IMR-90 (cell line): ENCODE measurements around the gene CTSO. TPM values are rescaled to one million over a fixed set of nuclear protein-coding genes. Genes with fewer than 3 reads are reported as not detected.

ENCODE experiments used
- ATAC-seq: fragments of 200-7000 bp; cut with Tn5 transposase; 2 replicates; pipeline ENCODE4 v1.9.1; 2020; ENCODE audit warnings: low read depth, mild to moderate bottlenecking, moderate library complexity
- BruUV-seq: library from RNA; stranded (reverse); fragments of 400-500 nt; replicated peaks from 2 replicates; lab custom pipeline; 2021; lab: Mats Ljungman, UMichigan
- CTCF ChIA-PET: fragments of 300-600 bp; formaldehyde crosslinking; extraction: SDS; loops from one replicate; lab custom pipeline; 2021; ENCODE audit warnings: antibody characterized with exemption; lab: Yijun Ruan, JAX
- POLR2A ChIA-PET: fragments of 300-600 bp; sonication (Branson Sonifier 250); formaldehyde crosslinking; loops from one replicate; lab custom pipeline; 2022; ENCODE audit warnings: antibody characterized with exemption; ENCODE audit not compliant: unreplicated experiment; lab: Charles Lee
- DNase-seq: peaks from one replicate; pipeline ENCODE4 v3.0.0; 2013
- H2AFZ ChIP-seq: replicated peaks from 2 replicates; pipeline ENCODE3; 2013; ENCODE audit warnings: low read length, mild to moderate bottlenecking; ENCODE audit not compliant: poor library complexity
- H2AK5ac ChIP-seq: 2 replicates; pipeline ENCODE4 v1.6.1; 2013; ENCODE audit warnings: low read depth, low read length, inconsistent platforms
- H2AK9ac ChIP-seq: replicated peaks from 2 replicates; pipeline ENCODE3; 2013; ENCODE audit warnings: mild to moderate bottlenecking, low read depth, low read length, moderate library complexity; ENCODE audit not compliant: poor library complexity
- H2BK120ac ChIP-seq: 2 replicates; pipeline ENCODE4 v1.6.1; 2013; ENCODE audit warnings: low read depth, low read length, inconsistent platforms
- H2BK15ac ChIP-seq: 3 replicates; pipeline ENCODE4 v1.6.1; 2013; ENCODE audit warnings: low read depth, low read length, inconsistent platforms
- H2BK20ac ChIP-seq: 2 replicates; pipeline ENCODE4 v1.6.1; 2013; ENCODE audit warnings: low read depth, mild to moderate bottlenecking, inconsistent platforms, low read length, moderate library complexity
- H2BK5ac ChIP-seq: 2 replicates; pipeline ENCODE4 v1.6.1; 2013; ENCODE audit warnings: mild to moderate bottlenecking, low read depth, low read length, inconsistent platforms; ENCODE audit not compliant: poor library complexity, severe bottlenecking
- H3K14ac ChIP-seq: replicated peaks from 2 replicates; pipeline ENCODE4 v1.6.1; 2013; ENCODE audit warnings: low read depth, low read length, inconsistent platforms
- H3K18ac ChIP-seq: 2 replicates; pipeline ENCODE4 v1.6.1; 2013; ENCODE audit warnings: low read depth, low read length, control low read depth
- H3K23ac ChIP-seq: 2 replicates; pipeline ENCODE4 v1.6.1; 2013; ENCODE audit warnings: low read depth, low read length, inconsistent platforms
- H3K27ac ChIP-seq: 2 replicates; pipeline ENCODE4 v1.5.1; 2013; ENCODE audit warnings: mild to moderate bottlenecking, control low read depth, low read length; ENCODE audit not compliant: insufficient read depth
- H3K27me3 ChIP-seq: 2 replicates; pipeline ENCODE4 v1.6.1; 2013; ENCODE audit warnings: low read length; ENCODE audit not compliant: control insufficient read depth, insufficient read depth
- H3K36me3 ChIP-seq: 2 replicates; pipeline ENCODE4 v1.6.1; 2013; ENCODE audit warnings: low read length, mixed read lengths; ENCODE audit not compliant: control insufficient read depth, insufficient read depth
- H3K4ac ChIP-seq: 2 replicates; pipeline ENCODE4 v1.6.1; 2013; ENCODE audit warnings: low read depth, low read length, inconsistent platforms
- H3K4me1 ChIP-seq: 2 replicates; pipeline ENCODE4 v1.6.1; 2013; ENCODE audit warnings: low read length, mixed read lengths; ENCODE audit not compliant: control insufficient read depth, insufficient read depth
- H3K4me2 ChIP-seq: 2 replicates; pipeline ENCODE4 v1.6.1; 2013; ENCODE audit warnings: low read depth, mild to moderate bottlenecking, control low read depth, low read length, moderate library complexity
- H3K4me3 ChIP-seq: 2 replicates; pipeline ENCODE4 v1.5.1; 2013; ENCODE audit warnings: low read depth, mild to moderate bottlenecking, control low read depth, low read length, moderate library complexity; ENCODE audit not compliant: insufficient read depth
- H3K56ac ChIP-seq: 2 replicates; pipeline ENCODE4 v1.6.1; 2013; ENCODE audit warnings: low read length, inconsistent platforms; ENCODE audit not compliant: insufficient read depth; ENCODE audit errors: extremely low read depth
- H3K79me1 ChIP-seq, 2 experiments: 2 replicates each; pipeline ENCODE4 v1.6.1; 2013; ENCODE audit warnings: low read length in 2 of 2, inconsistent platforms in 1 of 2, low read depth in 1 of 2
- H3K9ac ChIP-seq: 2 replicates; pipeline ENCODE4 v1.6.1; 2013; ENCODE audit warnings: low read depth, low read length, control low read depth
- H3K9me1 ChIP-seq: 2 replicates; pipeline ENCODE4 v1.6.1; 2013; ENCODE audit warnings: low read length, inconsistent platforms; ENCODE audit not compliant: insufficient read depth
- H3K9me3 ChIP-seq: 2 replicates; pipeline ENCODE4 v1.6.1; 2013; ENCODE audit warnings: low read length; ENCODE audit not compliant: control insufficient read depth, insufficient read depth
- H4K20me1 ChIP-seq: 2 replicates; pipeline ENCODE4 v1.6.1; 2013; ENCODE audit warnings: low read length, inconsistent platforms; ENCODE audit not compliant: insufficient read depth
- H4K5ac ChIP-seq: 2 replicates; pipeline ENCODE4 v1.6.1; 2013; ENCODE audit warnings: mild to moderate bottlenecking, low read depth, low read length, control low read depth
- H4K8ac ChIP-seq, 2 experiments: 2 replicates each; pipeline ENCODE4 v1.6.1; 2013; ENCODE audit warnings: low read depth in 2 of 2, low read length in 2 of 2, control low read depth in 1 of 2, inconsistent platforms in 1 of 2
- H4K91ac ChIP-seq: 2 replicates; pipeline ENCODE4 v1.6.1; 2013; ENCODE audit warnings: low read depth, low read length, inconsistent platforms; ENCODE audit not compliant: insufficient read depth
- MAFK ChIP-seq: IDR thresholded peaks from 2 replicates; pipeline ENCODE4 v1.6.1; 2012; ENCODE audit warnings: low read depth, low read length, improper control_type of control experiment
- RCOR1 ChIP-seq: IDR thresholded peaks from 2 replicates; pipeline ENCODE4 v1.6.1; 2012; ENCODE audit warnings: mild to moderate bottlenecking, low read length, improper control_type of control experiment; ENCODE audit not compliant: insufficient replicate concordance
- WGBS, 2 experiments: methylation state at CpG; one replicate each; pipeline versions ENCODE4 v1.1.5 to v1.1.7; 2013; ENCODE audit warnings: missing lambda C conversion rate in 2 of 2; ENCODE audit not compliant: insufficient read length in 1 of 2; ENCODE audit errors: extremely low coverage in 2 of 2; 5-methylcytosine and 5-hydroxymethylcytosine counted together
- dilution Hi-C: fragments of 300-500 bp; cut with HindIII; formaldehyde crosslinking; loops from one replicate; pipeline ENCODE4 v1.14.3; 2018; ENCODE audit warnings: low sequenced_read_pairs; ENCODE audit not compliant: unreplicated experiment
- in situ Hi-C: fragments of 300-500 bp; cut with MboI; formaldehyde crosslinking; loops from 3 replicates; pipeline ENCODE4 v1.14.3; 2019; ENCODE audit warnings: low sequenced_read_pairs, inconsistent platforms, mixed read lengths
- intact Hi-C: fragments of 100-400 bp; cut with micrococcal nuclease; formaldehyde crosslinking; loops from 2 replicates; pipeline ENCODE4 v1.10.0; 2022
- polyA plus RNA-seq, 3 experiments: library from polyadenylated mRNA; depleted of rRNA; stranded (reverse); fragments of >200 nt; gene quantifications; 2 replicates each; pipeline ENCODE4 v1.2.3, GENCODE V29; 2012; ENCODE audit warnings: low replicate concordance in 1 of 3
- total RNA-seq: library from RNA; depleted of rRNA; stranded (reverse); fragments of >200 nt; gene quantifications from 2 replicates; pipeline ENCODE4 v1.2.3, GENCODE V29; 2012

Gene CTSO
- total and polyA plus RNA-seq, 2 of the 4 experiments (the other 2 are of a cell fraction) = 2.9 to 3.9 TPM

- H2BK120ac ChIP-seq = no peak overlapping the region
- H4K20me1 ChIP-seq = no peaks in the 10 kb centered on the region
- H2AK5ac ChIP-seq = no peak overlapping the region
- DNase-seq (peak; percentile 45), ATAC-seq (no peak)
- no peaks in the 10 kb centered on the region for H3K9me3 ChIP-seq
- H2BK15ac ChIP-seq = no peak overlapping the region
- no peak overlapping the region for H3K23ac ChIP-seq
- no peak overlapping the region for H3K14ac ChIP-seq
- H4K8ac ChIP-seq = no peak overlapping the region
- no peak overlapping the region for H2AK9ac ChIP-seq
- in situ Hi-C loops = loop anchor here (5.0 to 25.0 kb wide), 5 partner anchors 148 to 1007 kb away; partner anchors contain the start of gene PDGFC
- H2BK20ac ChIP-seq = no peak overlapping the region
- H4K5ac ChIP-seq = no peak overlapping the region
- no TSS peak for BruUV-seq
- peaks cover 6% of the 10 kb centered on the region; the same call in 1 of the 2 replicates for H3K4me1 ChIP-seq
- no peak overlapping the region for H3K4me2 ChIP-seq
- H3K9ac ChIP-seq = no peak overlapping the region
- no peak overlapping the region for H2BK5ac ChIP-seq
- no CpG with 5 or more reads among the region's 4 CpGs for WGBS, 2 experiments
- H3K36me3 ChIP-seq = no peaks in the 10 kb centered on the region
- H3K4me3 ChIP-seq = no peak overlapping the region
- no peaks in the 10 kb centered on the region for H3K79me1 ChIP-seq
- H4K91ac ChIP-seq = no peak overlapping the region
- no peak overlapping the region for H3K56ac ChIP-seq
- peaks cover 4% of the 10 kb centered on the region for H3K9me1 ChIP-seq
- CTCF ChIA-PET = no interaction called here
- peak; percentile 12; the same call in 1 of the 2 replicates for TF ChIP-seq MAFK
- TF ChIP-seq RCOR1 = no peak
- H3K4ac ChIP-seq = no peak overlapping the region
- no peaks in the 10 kb centered on the region for H3K27me3 ChIP-seq
- POLR2A ChIA-PET = no interaction called here
- H3K18ac ChIP-seq = no peak overlapping the region
- intact Hi-C loops = loop anchor here (10.0 kb wide), 1 partner anchor 1010 kb away; no protein-coding TSS in a partner anchor
- dilution Hi-C loops = no loop called here
- H3K27ac ChIP-seq = no peak overlapping the region
- no peak overlapping the region for H2AFZ ChIP-seq
Measured at GRCh38 chr4:155954939-155955338, 1.3 kb upstream of the CTSO start.
